Kidney (tissue), 14 donors: ENCODE results near the gene PDE4D. TPM values are rescaled to one million over a fixed set of nuclear protein-coding genes. Genes with fewer than 3 reads are reported as not detected.

ENCODE experiments used
- DNase-seq, 5 donors: peaks; one replicate each; pipeline ENCODE4 v3.0.0-alpha.2; 2013 to 2020
- FAIRE-seq: peaks from 2 replicates; lab custom pipeline; 2012; peaks lifted over from hg19 to GRCh38; lab: Jason Lieb, UNC
- H3K27ac ChIP-seq, 2 donors: one replicate each; pipeline ENCODE4 v1.7.0; 2013; ENCODE audit warnings: low read depth in 2 of 2, low read length in 2 of 2, inconsistent platforms in 1 of 2
- H3K27me3 ChIP-seq: one replicate; pipeline ENCODE4 v1.7.1; 2013; ENCODE audit warnings: low read length, inconsistent platforms; ENCODE audit not compliant: control insufficient read depth, insufficient read depth
- H3K36me3 ChIP-seq, 3 donors: one replicate each; pipeline versions ENCODE4 v1.7.0 to v1.7.1; 2013; ENCODE audit warnings: low read length in 3 of 3, control low read depth in 1 of 3, inconsistent platforms in 1 of 3; ENCODE audit not compliant: insufficient read depth in 3 of 3, control insufficient read depth in 2 of 3
- H3K4me1 ChIP-seq, 3 donors: one replicate each; pipeline versions ENCODE4 v1.7.0 to v1.7.1; 2013; ENCODE audit warnings: low read length in 3 of 3, inconsistent platforms in 1 of 3, low read depth in 1 of 3; ENCODE audit not compliant: control insufficient read depth in 2 of 3, insufficient read depth in 2 of 3
- H3K4me3 ChIP-seq, 3 donors: one replicate each; pipeline versions ENCODE4 v1.7.0 to v1.8.1; 2013; ENCODE audit warnings: low read length in 3 of 3, control low read depth in 1 of 3, inconsistent platforms in 1 of 3
- H3K9ac ChIP-seq, 3 donors: one replicate each; pipeline versions ENCODE4 v1.7.0 to v1.7.1; 2013; ENCODE audit warnings: low read length in 3 of 3, control low read depth in 1 of 3, inconsistent platforms in 1 of 3
- H3K9me3 ChIP-seq, 3 donors: one replicate each; pipeline versions ENCODE4 v1.7.0 to v1.7.1; 2013; ENCODE audit warnings: low read length in 3 of 3, control low read depth in 1 of 3, inconsistent platforms in 1 of 3; ENCODE audit not compliant: control insufficient read depth in 2 of 3, insufficient read depth in 1 of 3
- CTCF ChIP-seq: IDR thresholded peaks from 3 replicates; pipeline ENCODE4 v1.5.1; 2012; ENCODE audit warnings: mild to moderate bottlenecking, moderate library complexity, borderline replicate concordance; ENCODE audit not compliant: insufficient read depth; ENCODE audit errors: extremely low read depth
- intact Hi-C: fragments of 100-400 bp; cut with DNase I; formaldehyde crosslinking; loops from one replicate; pipeline ENCODE4 v1.11.1; 2022
- polyA plus RNA-seq: library from polyadenylated mRNA; stranded (reverse); fragments of 350-450 nt; fragmentation: Illumina TruSeq; extraction: RNeasy Lipid Tissue Mini Kit (QIAGEN cat#74804); gene quantifications from one replicate; pipeline ENCODE4 v1.2.3, GENCODE V29; 2014; ENCODE audit warnings: low read depth, low replicate concordance; ENCODE audit not compliant: insufficient read depth
- total RNA-seq: library from RNA; stranded (reverse); fragmentation: NEBNext Ultra II Directional; extraction: Animal tissue kit (Norgen Biotek cat#: 25700); gene quantifications from one replicate; pipeline ENCODE4 v1.2.1, GENCODE V29; 2021
- donor health status: control.
- donor health status: control.
- donor health status: control.
- donor health status: control.
- donor health status: control.
- donor health status: DM: yes; HTN: yes; CAD: no.
- donor health status: Normal renal cell carcinoma (clear cell type).

Gene PDE4D
- total and polyA plus RNA-seq, 2 donors from 2014 or later, result 9.2 to 78.9 TPM

GRCh38 chr5:59005934-59006701 lies 887.4 kb downstream of the PDE4D start:
- no peak overlapping the region for H3K4me3 ChIP-seq
- H3K27ac ChIP-seq, result no peak overlapping the region
- no peaks in the 10 kb centered on the region for H3K4me1 ChIP-seq
- no peaks in the 10 kb centered on the region for H3K9me3 ChIP-seq
- no peak for TF ChIP-seq CTCF
- no peak overlapping the region for H3K9ac ChIP-seq
- intact Hi-C loops, result loop anchor here (10.0 kb wide), 1 partner anchor 121 kb away; no protein-coding TSS in a partner anchor
- H3K27me3 ChIP-seq, result no peaks in the 10 kb centered on the region
- H3K36me3 ChIP-seq, result no peaks in the 10 kb centered on the region
- DNase-seq (no peak), FAIRE-seq (no peak)

- no peaks in the 10 kb centered on the region for H3K36me3 ChIP-seq
- H3K9me3 ChIP-seq, result no peaks in the 10 kb centered on the region
- FAIRE-seq (no peak), DNase-seq (no peak)
- no peak for TF ChIP-seq CTCF
- H3K27ac ChIP-seq, result no peak overlapping the region
- no peak overlapping the region for H3K4me3 ChIP-seq
- intact Hi-C loops, result loop anchor here (10.0 kb wide), 1 partner anchor 119 kb away; no protein-coding TSS in a partner anchor
- H3K4me1 ChIP-seq, result no peaks in the 10 kb centered on the region
- H3K9ac ChIP-seq, result no peak overlapping the region
- H3K27me3 ChIP-seq, result no peaks in the 10 kb centered on the region
Measured at GRCh38 chr5:59003641-59004040, 889.9 kb downstream of the PDE4D start.

GRCh38 chr5:59003124-59003523 lies 890.4 kb downstream of the PDE4D start:
- no peak overlapping the region for H3K4me3 ChIP-seq
- no peaks in the 10 kb centered on the region for H3K36me3 ChIP-seq
- H3K9me3 ChIP-seq, result no peaks in the 10 kb centered on the region
- FAIRE-seq, result no peak
- no peaks in the 10 kb centered on the region for H3K27me3 ChIP-seq
- H3K27ac ChIP-seq, result no peak overlapping the region
- TF ChIP-seq CTCF, result no peak
- H3K9ac ChIP-seq, result no peak overlapping the region
- intact Hi-C loops, result loop anchor here (10.0 kb wide), 1 partner anchor 118 kb away; no protein-coding TSS in a partner anchor
- no peak for DNase-seq
- no peaks in the 10 kb centered on the region for H3K4me1 ChIP-seq
